Omental fat pad (tissue), 4 donors: ENCODE data around the gene STK38L. TPM values are rescaled to one million over a fixed set of nuclear protein-coding genes. Genes with fewer than 3 reads are reported as not detected.

Experiments used
- ATAC-seq: fragments of 150-250 bp; one replicate; pipeline ENCODE4 v1.9.1; 2016; ENCODE audit warnings: mild to moderate bottlenecking, moderate library complexity; ENCODE audit not compliant: low FRiP score
- DNase-seq: peaks from one replicate; pipeline ENCODE4 v3.0.0-alpha.2; 2019; ENCODE audit warnings: low spot score
- total RNA-seq, 4 donors: library from RNA; depleted of rRNA; stranded (reverse); fragments of >200 nt; gene quantifications; one replicate each; pipeline ENCODE4 v1.1.0, GENCODE V29; 2016
- TF ChIP-seq, protein P1 (sequence below), 3 donors: fragments of 450-650 bp; IDR thresholded peaks; one replicate each; pipeline ENCODE4 v1.5.1; 2016 to 2017; ENCODE audit warnings: antibody characterized with exemption in 3 of 3, mild to moderate bottlenecking in 3 of 3, moderate library complexity in 2 of 3

Gene STK38L
- total RNA-seq, 4 donors from 2014 or later = 28.1 to 66.4 (median 46.5) TPM

DNA sequence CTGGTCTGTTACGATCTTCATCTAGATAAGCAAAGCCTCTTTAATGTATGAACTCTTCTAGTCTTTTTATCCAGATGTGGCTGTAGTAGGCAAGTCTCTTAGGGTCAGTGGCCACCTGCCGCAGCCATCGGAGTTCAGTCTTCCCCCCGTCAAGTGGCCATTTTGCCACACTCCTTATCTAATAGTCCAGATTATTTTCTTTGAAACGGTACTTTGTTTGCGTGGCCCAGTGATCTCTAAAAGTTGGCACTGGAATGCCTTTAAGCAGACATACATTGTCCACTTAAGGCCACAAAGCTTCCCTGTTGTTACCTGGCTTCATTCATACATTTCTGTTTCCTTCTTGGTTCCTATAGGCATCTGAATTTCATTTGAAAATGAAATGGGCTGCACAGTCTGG, 52.6 kb downstream of the STK38L start:
- DNase-seq = no peak
- TF ChIP-seq, protein P1, sequence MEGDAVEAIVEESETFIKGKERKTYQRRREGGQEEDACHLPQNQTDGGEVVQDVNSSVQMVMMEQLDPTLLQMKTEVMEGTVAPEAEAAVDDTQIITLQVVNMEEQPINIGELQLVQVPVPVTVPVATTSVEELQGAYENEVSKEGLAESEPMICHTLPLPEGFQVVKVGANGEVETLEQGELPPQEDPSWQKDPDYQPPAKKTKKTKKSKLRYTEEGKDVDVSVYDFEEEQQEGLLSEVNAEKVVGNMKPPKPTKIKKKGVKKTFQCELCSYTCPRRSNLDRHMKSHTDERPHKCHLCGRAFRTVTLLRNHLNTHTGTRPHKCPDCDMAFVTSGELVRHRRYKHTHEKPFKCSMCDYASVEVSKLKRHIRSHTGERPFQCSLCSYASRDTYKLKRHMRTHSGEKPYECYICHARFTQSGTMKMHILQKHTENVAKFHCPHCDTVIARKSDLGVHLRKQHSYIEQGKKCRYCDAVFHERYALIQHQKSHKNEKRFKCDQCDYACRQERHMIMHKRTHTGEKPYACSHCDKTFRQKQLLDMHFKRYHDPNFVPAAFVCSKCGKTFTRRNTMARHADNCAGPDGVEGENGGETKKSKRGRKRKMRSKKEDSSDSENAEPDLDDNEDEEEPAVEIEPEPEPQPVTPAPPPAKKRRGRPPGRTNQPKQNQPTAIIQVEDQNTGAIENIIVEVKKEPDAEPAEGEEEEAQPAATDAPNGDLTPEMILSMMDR (IDR thresholded peaks at IDR 0.05) = no peak
- no peak for ATAC-seq

DNA sequence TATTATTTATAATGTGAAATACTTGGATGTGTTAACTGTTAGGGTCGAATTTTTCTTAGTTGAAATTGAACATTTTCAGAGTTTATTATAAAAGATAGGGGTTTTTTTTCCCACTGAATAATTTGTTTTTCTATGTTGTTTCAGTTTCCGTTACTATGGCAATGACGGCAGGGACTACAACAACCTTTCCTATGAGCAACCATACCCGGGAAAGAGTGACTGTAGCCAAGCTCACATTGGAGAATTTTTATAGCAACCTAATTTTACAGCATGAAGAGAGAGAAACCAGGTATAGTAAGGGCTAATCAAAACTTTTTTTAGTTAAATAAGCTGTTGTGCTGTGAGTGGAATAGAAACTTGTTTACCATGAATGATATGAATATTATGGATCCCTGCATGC, 53.5 kb downstream of the STK38L start:
- ATAC-seq (no peak), DNase-seq (no peak)

DNA sequence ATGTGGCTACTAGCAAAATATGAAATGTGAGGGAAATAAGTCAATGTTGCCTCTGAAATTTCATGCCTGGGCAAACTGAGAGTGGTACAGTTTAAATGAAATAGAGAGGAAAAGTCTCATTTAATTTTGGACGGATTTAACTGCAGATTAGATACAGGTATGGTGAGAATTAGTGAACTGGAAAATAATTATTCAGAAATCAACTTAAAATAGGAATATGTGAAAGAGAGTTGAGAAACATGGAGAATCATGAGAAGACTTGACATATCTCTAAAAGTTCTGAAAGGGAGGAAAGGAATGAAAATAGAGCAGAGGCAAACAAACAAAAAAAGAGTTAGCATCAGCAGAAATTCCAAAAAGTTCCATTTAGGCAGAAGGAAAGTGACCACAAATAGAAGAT, 55.0 kb downstream of the STK38L start:
- ATAC-seq (no peak), DNase-seq (no peak)
- TF ChIP-seq, protein P1 (IDR thresholded peaks at IDR 0.05) = no peak

More for the DNA sequence above, 53.5 kb downstream of the STK38L start:
- TF ChIP-seq, protein P1 (IDR thresholded peaks at IDR 0.05) = no peak

DNA sequence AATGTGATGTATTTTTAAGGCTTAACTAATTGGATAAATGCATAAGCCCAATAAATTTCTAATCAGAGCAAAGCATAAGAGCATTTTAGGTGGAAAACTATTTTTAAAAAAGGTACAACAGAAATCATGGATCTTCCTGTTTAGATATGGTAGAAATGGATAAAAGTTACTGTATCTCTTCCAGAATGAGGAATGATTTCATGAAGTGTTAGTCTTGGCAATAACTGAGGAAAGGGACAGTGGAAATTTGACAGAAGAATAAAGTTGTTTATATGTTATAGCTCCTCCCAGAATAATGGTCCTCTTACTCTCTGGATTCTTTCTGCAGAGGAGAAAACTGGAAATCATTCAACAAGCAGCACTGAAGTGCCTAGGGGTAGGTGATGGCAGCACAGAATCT, 56.1 kb downstream of the STK38L start:
- ATAC-seq (no peak), DNase-seq (no peak)
- TF ChIP-seq, protein P1 (IDR thresholded peaks at IDR 0.05) = no peak

DNA sequence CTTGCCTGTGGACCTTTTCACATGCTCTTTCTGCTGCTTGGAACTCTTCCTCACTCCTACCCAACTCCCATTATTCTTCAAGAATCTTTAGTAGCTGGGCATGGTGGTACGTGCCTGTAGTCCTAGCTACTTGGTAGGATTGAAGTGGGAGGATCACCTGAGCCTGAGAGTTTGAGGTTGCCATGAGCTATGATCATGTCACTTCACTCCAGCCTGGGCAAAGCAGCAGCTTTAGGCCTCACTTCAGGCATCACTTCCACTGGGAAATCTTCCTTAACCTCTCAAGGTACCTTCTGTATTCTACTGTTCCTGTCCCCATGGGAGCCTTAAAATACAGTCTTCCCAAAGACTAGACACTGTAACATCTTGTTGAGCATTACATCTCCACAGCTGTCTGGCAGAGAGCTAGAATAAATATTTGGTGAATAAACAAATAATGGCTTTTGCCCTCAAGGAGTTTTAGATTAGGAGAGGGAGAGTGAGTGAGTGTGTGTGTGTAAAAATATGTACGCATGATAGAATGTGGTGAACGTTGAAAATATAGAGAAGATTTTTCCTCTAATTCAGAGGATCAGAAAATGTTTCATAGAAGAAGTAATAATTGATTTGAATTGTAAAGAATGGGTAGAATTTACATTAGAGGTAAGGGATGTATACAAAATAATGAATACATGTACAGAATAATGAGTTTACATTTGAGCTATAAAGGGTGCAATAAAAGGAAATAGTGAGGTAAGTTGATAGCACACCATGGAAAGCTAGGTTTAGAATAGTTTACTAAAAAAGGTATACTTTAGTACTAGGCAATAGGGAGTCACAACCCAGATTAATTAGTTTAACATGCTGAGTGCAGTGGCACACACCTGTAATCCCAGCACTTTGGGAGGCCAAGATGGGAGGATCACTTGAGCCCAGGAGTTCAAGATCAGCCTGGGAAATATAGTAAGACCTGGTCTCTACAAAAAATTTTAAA, 59.3 kb downstream of the STK38L start:
- DNase-seq (no peak), ATAC-seq (no peak)

DNA sequence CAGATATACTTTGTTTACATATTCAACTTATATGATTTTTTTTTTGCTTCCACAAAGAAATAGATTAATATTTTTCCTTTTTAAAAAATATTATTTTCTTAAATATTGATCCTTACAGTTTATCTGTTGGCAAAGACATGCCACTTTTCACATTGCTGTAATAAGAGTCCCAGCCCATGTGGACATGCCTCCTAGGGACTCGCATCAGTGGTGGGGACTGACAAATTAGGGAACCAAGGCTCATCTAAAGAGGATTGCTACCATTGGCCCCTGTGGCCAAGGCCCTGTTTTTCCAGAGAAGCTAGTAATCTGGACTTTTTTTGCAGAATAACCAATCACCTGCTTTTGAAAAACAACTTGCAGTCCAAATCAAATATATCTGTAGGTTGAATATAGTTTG, 60.8 kb downstream of the STK38L start:
- DNase-seq (no peak), ATAC-seq (no peak)
- TF ChIP-seq, protein P1 (IDR thresholded peaks at IDR 0.05) = no peak

More for the DNA sequence above, 59.3 kb downstream of the STK38L start:
- TF ChIP-seq, protein P1 (IDR thresholded peaks at IDR 0.05) = no peak
